HFF-Myc (cell line): ENCODE results near the gene INPP5A.

ENCODE experiments used
- DNase-seq: peaks from one replicate; pipeline ENCODE4 v3.0.0-alpha.2; 2011; ENCODE audit warnings: low read depth; ENCODE audit errors: extremely low read depth
- H3K4me3 ChIP-seq: replicated peaks from 2 replicates; pipeline ENCODE4 v1.5.1; 2011; ENCODE audit warnings: low read depth, mild to moderate bottlenecking, control low read depth, low read length
- CTCF ChIP-seq: IDR thresholded peaks from 2 replicates; pipeline ENCODE4 v1.5.1; 2012; ENCODE audit warnings: mild to moderate bottlenecking, low read depth, low read length, control low read depth; ENCODE audit errors: missing control alignments

The INPP5A gene

GRCh38 chr10:132539894-132540293, 2.3 kb downstream of the INPP5A start:
- no peak for TF ChIP-seq CTCF
- DNase-seq = no peak

GRCh38 chr10:132540456-132540855, 2.9 kb downstream of the INPP5A start:
- H3K4me3 ChIP-seq = peak overlapping the region; percentile 26
- peak; percentile 44 for TF ChIP-seq CTCF
- no peak for DNase-seq

More at GRCh38 chr10:132539894-132540293, 2.3 kb downstream of the INPP5A start:
- peak overlapping the region; percentile 67 for H3K4me3 ChIP-seq

GRCh38 chr10:132541129-132541528, 3.5 kb downstream of the INPP5A start:
- H3K4me3 ChIP-seq = no peak overlapping the region
- TF ChIP-seq CTCF = no peak
- DNase-seq = no peak

GRCh38 chr10:132541601-132542011, 4.0 kb downstream of the INPP5A start:
- no peak overlapping the region for H3K4me3 ChIP-seq
- no peak for DNase-seq
- no peak for TF ChIP-seq CTCF

GRCh38 chr10:132542086-132542775, 4.6 kb downstream of the INPP5A start:
- DNase-seq = no peak
- H3K4me3 ChIP-seq = no peak overlapping the region
- TF ChIP-seq CTCF = no peak

- H3K4me3 ChIP-seq = no peak overlapping the region
- DNase-seq = no peak
- TF ChIP-seq CTCF = no peak
Observed at GRCh38 chr10:132542819-132543218, 5.2 kb downstream of the INPP5A start.
